CD4-positive, alpha-beta T cell (primary cell): ENCODE results near the gene IGLL5. TPM values are rescaled to one million over a fixed set of nuclear protein-coding genes. Genes with fewer than 3 reads are reported as not detected.

Experiments used
- ATAC-seq: fragments of 200-7000 bp; cut with Tn5 transposase; one replicate; pipeline ENCODE4 v1.10.0; 2022; ENCODE audit warnings: mild to moderate bottlenecking; ENCODE audit not compliant: poor library complexity
- CTCF ChIA-PET: fragments of 350-600 bp; sonication (Branson Sonifier 250); formaldehyde crosslinking; loops from one replicate; lab custom pipeline; 2021; ENCODE audit warnings: antibody characterized with exemption, inconsistent platforms; lab: Charles Lee
- POLR2A ChIA-PET: fragments of 350-600 bp; sonication (Branson Sonifier 250); formaldehyde crosslinking; loops from one replicate; lab custom pipeline; 2021; ENCODE audit warnings: antibody characterized with exemption, inconsistent platforms; lab: Charles Lee
- DNase-seq, 14 experiments: peaks; one replicate each; pipeline ENCODE4 v3.0.0-alpha.2; 2013 to 2020; ENCODE audit warnings: mixed read lengths in 2 of 14
- H3K27ac ChIP-seq, 2 donors: one replicate each; pipeline versions ENCODE4 v1.5.1 to v1.7.0; 2013; ENCODE audit warnings: low read length in 2 of 2, low read depth in 1 of 2, mild to moderate bottlenecking in 1 of 2
- H3K27me3 ChIP-seq, 2 experiments: 1 replicate in 1 of 2; 2 replicates in 1 of 2; pipeline versions ENCODE4 v1.6.1 to v1.7.0; 2013; ENCODE audit warnings: low read length in 2 of 2, control low read depth in 1 of 2, mild to moderate bottlenecking in 1 of 2, moderate library complexity in 1 of 2; ENCODE audit not compliant: insufficient read depth in 2 of 2, control insufficient read depth in 1 of 2
- H3K36me3 ChIP-seq: one replicate; pipeline ENCODE4 v1.6.1; 2013; ENCODE audit warnings: low read length, control low read depth; ENCODE audit not compliant: insufficient read depth
- H3K4me1 ChIP-seq: one replicate; pipeline ENCODE4 v1.6.1; 2013; ENCODE audit warnings: low read length, control low read depth; ENCODE audit not compliant: insufficient read depth
- H3K4me3 ChIP-seq: one replicate; pipeline ENCODE4 v1.5.1; 2013; ENCODE audit warnings: mild to moderate bottlenecking, low read length, moderate library complexity
- H3K9me3 ChIP-seq, 2 experiments: 1 replicate in 1 of 2; 2 replicates in 1 of 2; pipeline versions ENCODE4 v1.6.1 to v1.7.0; 2013; ENCODE audit warnings: low read length in 2 of 2, mild to moderate bottlenecking in 2 of 2, control low read depth in 1 of 2, moderate library complexity in 1 of 2; ENCODE audit not compliant: control insufficient read depth in 1 of 2, insufficient read depth in 1 of 2
- H3K27ac Mint-ChIP-seq: one replicate; pipeline ENCODE4 v1.8.0; 2020; ENCODE audit warnings: mixed read lengths
- H3K27me3 Mint-ChIP-seq: one replicate; pipeline ENCODE4 v1.8.0; 2021; ENCODE audit warnings: mixed read lengths
- H3K36me3 Mint-ChIP-seq: one replicate; pipeline ENCODE4 v1.8.0; 2021; ENCODE audit warnings: low read depth, mixed read lengths
- H3K4me1 Mint-ChIP-seq: one replicate; pipeline ENCODE4 v1.8.0; 2021; ENCODE audit warnings: low read depth, mixed read lengths
- H3K4me3 Mint-ChIP-seq: one replicate; pipeline ENCODE4 v1.8.0; 2020; ENCODE audit warnings: mild to moderate bottlenecking, mixed read lengths
- H3K9me3 Mint-ChIP-seq: one replicate; pipeline ENCODE4 v1.8.0; 2020; ENCODE audit warnings: mixed read lengths
- intact Hi-C, 2 experiments: fragments of 100-400 bp; cut with DNase I in 1 of 2; cut with micrococcal nuclease in 1 of 2; formaldehyde crosslinking; loops; one replicate each; pipeline versions ENCODE4 v1.15.1 to v1.9.0; 2023 to 2025; cut with DNase I, micrococcal nuclease
- total RNA-seq, 174 experiments: library from RNA in 2 of 174; stranded (reverse) in 2 of 174; gene quantifications; one replicate each; pipeline ENCODE4 v1.2.3 and lab custom pipeline; 2021 to 2026
- TF ChIP-seq, protein P1 (sequence below): fragments of 200-600 bp; IDR thresholded peaks from one replicate; pipeline ENCODE4 v1.8.0; 2022; ENCODE audit warnings: antibody characterized with exemption, mild to moderate bottlenecking

The IGLL5 gene
- total RNA-seq, 2 experiments from 2014 or later: not detected

DNA sequence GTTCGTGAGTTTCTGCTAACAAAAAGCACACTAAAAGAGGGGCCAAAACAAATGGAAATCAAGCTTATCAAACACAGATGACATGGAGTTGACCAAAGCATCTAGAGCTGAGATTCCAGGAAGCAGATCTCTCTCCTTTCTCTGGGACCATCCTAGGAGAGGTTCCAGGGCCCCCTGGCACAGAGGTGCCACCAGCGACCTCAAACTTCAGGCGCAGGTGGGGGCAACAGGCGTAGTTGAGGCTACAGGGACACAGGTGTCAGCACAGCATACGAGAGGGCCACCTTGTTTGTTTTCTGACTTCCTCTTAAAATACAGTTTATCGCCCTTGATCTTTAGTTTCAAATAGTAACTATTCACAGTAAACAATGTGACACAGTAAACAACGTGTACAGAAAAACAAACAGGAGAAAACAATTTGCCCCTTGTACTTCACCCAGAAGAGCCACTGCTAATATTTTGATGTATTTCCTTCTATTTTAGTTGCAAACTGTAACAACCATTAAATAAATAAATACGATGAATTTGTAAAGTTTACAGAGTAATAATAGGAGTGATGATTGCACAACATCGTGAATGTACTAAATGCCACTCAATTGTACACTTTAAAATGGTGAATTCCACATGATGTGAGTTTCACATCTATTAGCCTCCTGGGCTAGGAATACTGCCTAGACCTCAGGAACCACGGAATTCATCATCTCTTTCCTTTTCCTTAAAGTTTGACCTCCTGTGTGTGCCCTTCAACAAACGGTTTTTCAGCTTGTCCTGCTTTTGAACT, 52.2 kb downstream of the IGLL5 start:
- H3K27me3 Mint-ChIP-seq: no peaks in the 10 kb centered on the region
- POLR2A ChIA-PET: no interaction called here
- no peak for DNase-seq

DNA sequence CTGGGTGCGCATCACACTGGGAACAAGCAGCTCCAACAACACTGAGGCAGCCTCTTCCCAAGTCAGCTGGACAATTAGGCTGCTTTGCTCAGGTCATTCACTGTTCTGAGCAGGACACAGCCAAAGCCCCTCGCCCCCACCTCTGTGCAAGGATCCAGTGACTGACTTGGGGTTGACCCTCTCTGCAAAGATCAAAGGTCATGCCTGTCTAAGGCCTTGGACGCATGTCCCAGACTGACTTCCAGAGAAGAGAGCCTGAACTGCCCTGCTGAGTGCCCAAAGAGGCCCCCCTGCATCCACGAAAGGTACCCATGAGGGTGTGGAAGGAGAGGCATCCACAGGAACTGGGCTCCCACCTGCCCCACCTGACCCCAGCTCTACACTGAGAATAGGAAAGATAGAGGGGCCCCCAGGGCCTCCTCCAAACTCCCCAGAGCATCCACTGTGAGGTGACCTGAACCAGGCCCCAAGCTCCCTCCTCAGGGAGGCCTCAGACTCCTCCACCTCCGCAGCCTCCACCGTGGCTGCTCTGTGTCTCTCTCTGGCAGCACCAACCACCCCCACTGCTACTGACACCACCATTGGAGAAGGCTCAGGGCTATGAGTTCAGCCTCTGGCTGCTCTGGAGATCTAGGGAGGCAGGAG, 53.5 kb downstream of the IGLL5 start:
- Histone ChIP-seq H3K4me3 (no peak overlapping the region), H3K27ac (no peak overlapping the region), H3K27me3 (no peaks in the 10 kb centered on the region), H3K4me1 (peaks cover 7% of the 10 kb centered on the region), H3K36me3 (no peaks in the 10 kb centered on the region), H3K9me3 (no peaks in the 10 kb centered on the region)
- DNase-seq (peak in 1 of 14 experiments; percentile 22), ATAC-seq (no peak)
- no peaks in the 10 kb centered on the region for H3K9me3 Mint-ChIP-seq
- CTCF ChIA-PET: interaction anchor here (1.5 to 2.1 kb wide), 2 partner anchors 13 to 188 kb away, joined by 4 to 8 read pairs; no protein-coding TSS in a partner anchor
- TF ChIP-seq, protein P1, sequence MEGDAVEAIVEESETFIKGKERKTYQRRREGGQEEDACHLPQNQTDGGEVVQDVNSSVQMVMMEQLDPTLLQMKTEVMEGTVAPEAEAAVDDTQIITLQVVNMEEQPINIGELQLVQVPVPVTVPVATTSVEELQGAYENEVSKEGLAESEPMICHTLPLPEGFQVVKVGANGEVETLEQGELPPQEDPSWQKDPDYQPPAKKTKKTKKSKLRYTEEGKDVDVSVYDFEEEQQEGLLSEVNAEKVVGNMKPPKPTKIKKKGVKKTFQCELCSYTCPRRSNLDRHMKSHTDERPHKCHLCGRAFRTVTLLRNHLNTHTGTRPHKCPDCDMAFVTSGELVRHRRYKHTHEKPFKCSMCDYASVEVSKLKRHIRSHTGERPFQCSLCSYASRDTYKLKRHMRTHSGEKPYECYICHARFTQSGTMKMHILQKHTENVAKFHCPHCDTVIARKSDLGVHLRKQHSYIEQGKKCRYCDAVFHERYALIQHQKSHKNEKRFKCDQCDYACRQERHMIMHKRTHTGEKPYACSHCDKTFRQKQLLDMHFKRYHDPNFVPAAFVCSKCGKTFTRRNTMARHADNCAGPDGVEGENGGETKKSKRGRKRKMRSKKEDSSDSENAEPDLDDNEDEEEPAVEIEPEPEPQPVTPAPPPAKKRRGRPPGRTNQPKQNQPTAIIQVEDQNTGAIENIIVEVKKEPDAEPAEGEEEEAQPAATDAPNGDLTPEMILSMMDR: no peak
- no peaks in the 10 kb centered on the region for H3K27me3 Mint-ChIP-seq
- no peaks in the 10 kb centered on the region for H3K36me3 Mint-ChIP-seq
- intact Hi-C loops: loop anchor here (5.0 kb wide), 2 partner anchors 154 to 189 kb away; no protein-coding TSS in a partner anchor
- H3K4me1 Mint-ChIP-seq: no peaks in the 10 kb centered on the region
- no peak overlapping the region for H3K4me3 Mint-ChIP-seq
- POLR2A ChIA-PET: no interaction called here
- no peak overlapping the region for H3K27ac Mint-ChIP-seq

More for the DNA sequence above, 52.2 kb downstream of the IGLL5 start:
- peaks cover 7% of the 10 kb centered on the region for H3K4me1 ChIP-seq
- H3K27ac ChIP-seq: no peak overlapping the region
- Mint-ChIP-seq H3K27ac (no peak overlapping the region), H3K4me3 (no peak overlapping the region), H3K9me3 (no peaks in the 10 kb centered on the region), H3K36me3 (no peaks in the 10 kb centered on the region), H3K4me1 (no peaks in the 10 kb centered on the region)
- H3K36me3 ChIP-seq: no peaks in the 10 kb centered on the region
- no peak overlapping the region for H3K4me3 ChIP-seq
- ATAC-seq: no peak
- no peaks in the 10 kb centered on the region for H3K27me3 ChIP-seq
- TF ChIP-seq, protein P1: no peak
- CTCF ChIA-PET: no interaction called here
- intact Hi-C loops: loop anchor here (5.0 kb wide), 2 partner anchors 152 to 187 kb away; no protein-coding TSS in a partner anchor
- H3K9me3 ChIP-seq: no peaks in the 10 kb centered on the region

DNA sequence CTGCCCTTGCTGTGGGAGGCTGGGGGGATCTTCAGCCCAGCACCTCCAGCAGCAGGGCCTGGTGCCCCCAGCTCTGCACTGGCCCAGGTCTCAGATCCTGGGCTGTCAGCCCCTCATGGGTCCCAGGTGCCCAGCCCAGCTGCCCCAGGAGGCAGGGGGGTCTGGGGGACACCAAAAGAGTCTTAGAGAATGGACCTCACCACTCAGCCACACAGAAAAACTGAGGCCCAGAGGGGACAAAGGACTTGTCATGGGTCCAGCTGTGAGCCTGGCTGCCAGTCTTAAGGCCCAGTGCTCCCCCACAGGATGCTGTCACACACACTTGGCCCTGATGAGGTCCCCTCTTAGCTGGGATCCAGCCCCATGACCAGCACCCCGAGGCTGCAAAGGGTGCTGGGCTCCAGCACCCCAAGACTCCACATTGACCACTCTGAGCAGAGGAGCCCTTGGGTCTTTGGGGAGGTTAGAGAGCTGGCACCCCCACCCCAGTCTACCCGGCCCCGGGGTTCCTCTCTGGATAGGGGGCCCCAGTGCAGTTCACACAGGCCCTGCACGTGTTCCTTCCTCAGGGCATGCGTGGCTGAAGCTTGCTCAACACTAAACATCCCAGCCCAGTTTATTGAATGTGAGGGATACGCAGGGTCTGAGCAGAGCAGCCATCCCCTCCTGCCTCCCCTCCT, 54.4 kb downstream of the IGLL5 start:
- Mint-ChIP-seq H3K27ac (no peak overlapping the region), H3K4me3 (no peak overlapping the region), H3K36me3 (no peaks in the 10 kb centered on the region), H3K27me3 (no peaks in the 10 kb centered on the region), H3K9me3 (no peaks in the 10 kb centered on the region), H3K4me1 (no peaks in the 10 kb centered on the region)
- ChIA-PET POLR2A (no interaction called here), CTCF (interaction anchor here (1.0 to 2.1 kb wide), 5 partner anchors 12 to 189 kb away, joined by 3 to 8 read pairs (median 3); no protein-coding TSS in a partner anchor)
- intact Hi-C loops: loop anchor here (1.0 to 5.0 kb wide), 3 partner anchors 140 to 190 kb away; no protein-coding TSS in a partner anchor
- TF ChIP-seq, protein P1: no peak
- H3K4me1 ChIP-seq: peaks cover 7% of the 10 kb centered on the region
- no peaks in the 10 kb centered on the region for H3K27me3 ChIP-seq
- ATAC-seq (no peak), DNase-seq (peak in 1 of 14 experiments; percentile 14)
- no peaks in the 10 kb centered on the region for H3K36me3 ChIP-seq
- H3K9me3 ChIP-seq: no peaks in the 10 kb centered on the region
- H3K4me3 ChIP-seq: no peak overlapping the region
- H3K27ac ChIP-seq: no peak overlapping the region
